Fibroblast of villous mesenchyme (primary cell): Measurements from ENCODE around the gene UGT1A6. TPM values are rescaled to one million over a fixed set of nuclear protein-coding genes. Genes with fewer than 3 reads are reported as not detected.
"Not testable (repeated sequence)": the region's sequence is repeated elsewhere in the genome, so short reads cannot be mapped to it uniquely, and the experiment has no call there.

Experiments used
- DNase-seq: peaks from one replicate; pipeline ENCODE4 v3.0.0-alpha.2; 2010; ENCODE audit warnings: low read depth
- H3K4me3 ChIP-seq: 2 replicates; pipeline ENCODE4 v1.5.1; 2011; ENCODE audit warnings: low read depth, mild to moderate bottlenecking, low read length
- CTCF ChIP-seq: IDR thresholded peaks from 2 replicates; pipeline ENCODE4 v1.5.1; 2012; ENCODE audit warnings: low read depth, mild to moderate bottlenecking, low read length; ENCODE audit not compliant: insufficient read depth
- total RNA-seq: library from RNA; depleted of rRNA; stranded (reverse); fragments of >200 nt; gene quantifications from 2 replicates; pipeline ENCODE4 v1.2.3, GENCODE V29; 2012

The UGT1A6 gene
- total RNA-seq, 1 donor = not detected

- H3K4me3 ChIP-seq = no peak overlapping the region
These were observed 20.5 kb downstream of the UGT1A6 start for GRCh38 chr2:233713262-233713615.

GRCh38 chr2:233714121-233714520 lies 21.4 kb downstream of the UGT1A6 start:
- H3K4me3 ChIP-seq = no peak overlapping the region
- no peak for DNase-seq
- TF ChIP-seq CTCF = no peak

More at GRCh38 chr2:233713262-233713615, 20.5 kb downstream of the UGT1A6 start:
- no peak for TF ChIP-seq CTCF
- no peak for DNase-seq

GRCh38 chr2:233718552-233718951 lies 25.9 kb downstream of the UGT1A6 start, which contains the start of gene UGT1A4:
TSS of gene UGT1A4 (plus strand) at chr2:233718736. CDS start at chr2:233718821, 85 bp downstream.
- DNase-seq = no peak
- TF ChIP-seq CTCF = no peak
- H3K4me3 ChIP-seq = no peak within 1 kb of the TSS

GRCh38 chr2:233728723-233729301 lies 36.1 kb downstream of the UGT1A6 start, which contains the start of gene UGT1A3:
TSS of gene UGT1A3 (plus strand) at chr2:233729042. CDS start at chr2:233729127, 85 bp downstream.
- no peak for TF ChIP-seq CTCF
- H3K4me3 ChIP-seq = no peak within 1 kb of the TSS
- DNase-seq = no peak

GRCh38 chr2:233736868-233737653 lies 44.4 kb downstream of the UGT1A6 start:
- not testable (repeated sequence) for DNase-seq, H3K4me3 ChIP-seq

- no peak for TF ChIP-seq CTCF
- DNase-seq = no peak
- H3K4me3 ChIP-seq = no peak overlapping the region
These were observed 48.2 kb downstream of the UGT1A6 start for GRCh38 chr2:233740870-233741269.

GRCh38 chr2:233743464-233744259 lies 51.0 kb downstream of the UGT1A6 start:
- TF ChIP-seq CTCF = no peak
- no peak for DNase-seq
- no peak overlapping the region for H3K4me3 ChIP-seq
